ENCODE data around the gene DNAH1. TPM values are rescaled to one million over a fixed set of nuclear protein-coding genes. Genes with fewer than 3 reads are reported as not detected.

DNAH1 gene
- total and polyA plus RNA-seq, 2 experiments from 2014 or later, result 0.81 to 4.0 TPM

DNA sequence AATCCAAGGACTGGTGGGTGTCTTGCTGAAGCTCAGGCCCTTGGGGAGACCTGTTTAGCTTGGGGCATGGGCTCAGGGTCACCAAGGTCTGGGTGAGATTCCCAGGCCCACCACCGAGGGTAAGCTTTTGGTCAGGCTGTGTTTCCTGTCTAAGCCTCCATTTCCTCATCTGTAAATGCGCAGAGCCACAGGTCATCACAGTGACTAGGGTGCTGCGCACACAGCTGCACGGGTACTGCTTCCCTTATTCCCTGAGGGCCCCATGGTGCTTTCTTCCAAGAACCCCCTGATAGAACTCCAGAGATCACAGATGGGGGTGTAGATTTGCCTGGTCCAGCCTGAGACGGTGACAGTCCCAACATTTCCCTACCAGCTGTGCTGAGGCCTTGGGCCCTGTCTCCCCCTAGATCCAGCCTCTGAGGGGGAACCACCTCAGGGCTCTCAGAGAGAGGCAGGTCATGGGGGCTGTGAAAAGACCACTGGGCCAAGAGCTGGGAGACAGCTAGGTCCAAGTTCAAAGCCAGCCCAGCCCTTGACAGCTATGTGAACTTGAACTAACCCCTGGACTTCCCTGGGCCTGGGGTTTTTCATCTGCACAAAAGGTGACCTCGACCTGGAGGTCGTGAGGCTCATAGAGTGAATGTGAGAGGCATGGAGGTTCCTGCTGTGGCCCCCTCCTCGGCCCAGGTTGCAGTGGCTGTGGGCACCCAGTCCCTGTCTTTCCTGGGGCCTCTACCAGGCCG lies 68.1 kb downstream of the DNAH1 start:
- Histone ChIP-seq H4K20me1 (ENCODE audit: insufficient read depth) (no peaks in the 10 kb centered on the region), H3K79me2 (ENCODE audit: insufficient read depth) (no peaks in the 10 kb centered on the region), H3K27me3 (replicated peaks; ENCODE audit: insufficient read depth) (no peaks in the 10 kb centered on the region), H3K9me3 (ENCODE audit: low read depth) (no peaks in the 10 kb centered on the region), H3F3A (ENCODE audit: insufficient read depth) (no peaks in the 10 kb centered on the region), H3K9me2 (ENCODE audit: insufficient read depth) (no peaks in the 10 kb centered on the region), H3K4me1 (ENCODE audit: insufficient read depth) (no peaks in the 10 kb centered on the region), H2AFZ (no peak overlapping the region), H3K9ac (no peak overlapping the region), H3K36me3 (ENCODE audit: low read depth) (no peaks in the 10 kb centered on the region), H3K4me2 (ENCODE audit: unreplicated experiment) (no peak overlapping the region), H3K27ac (no peak overlapping the region), H3K4me3 (no peak overlapping the region)
- WGBS, 2 experiments (ENCODE audit: low coverage in 1 of 2, low lambda C conversion rate in 2 of 2, missing lambda C conversion rate in 2 of 2), result 70 to 79% methylated on average over 9 of the region's 9 CpGs
- no peak for TF ChIP-seq EZH2phosphoT487 (IDR thresholded peaks at IDR 0.05; ENCODE audit: insufficient read depth, low read depth)
- TF ChIP-seq EZH2 (IDR thresholded peaks at IDR 0.05; ENCODE audit: insufficient read depth, poor library complexity, severe bottlenecking), result no peak
- DNase-seq, result no peak
- in situ Hi-C loops (cut with MboI), result no loop called here

DNA sequence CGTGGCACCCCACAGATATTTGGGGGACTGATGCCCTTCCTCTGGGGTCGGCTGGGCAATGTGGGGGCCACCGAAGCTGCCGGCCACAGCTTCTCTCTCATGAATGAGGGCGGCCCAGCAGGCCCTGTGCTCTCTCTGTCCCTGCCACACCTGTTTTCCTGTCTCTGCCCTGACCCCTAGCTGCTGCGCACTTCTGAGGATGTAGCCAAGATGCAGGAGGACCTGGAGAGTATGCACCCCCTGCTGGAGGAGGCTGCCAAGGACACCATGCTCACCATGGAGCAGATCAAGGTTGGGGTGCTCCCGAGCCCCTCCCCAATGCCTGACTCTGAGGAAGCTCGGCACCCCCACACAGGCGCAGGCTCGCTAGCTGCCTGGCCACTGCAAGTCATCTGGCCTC lies 69.0 kb downstream of the DNAH1 start:
- H3K27ac ChIP-seq, result no peak overlapping the region
- DNase-seq, result peak; percentile 40
- H3K79me2 ChIP-seq (ENCODE audit: insufficient read depth), result no peaks in the 10 kb centered on the region
- H3K27me3 ChIP-seq (replicated peaks; ENCODE audit: insufficient read depth), result no peaks in the 10 kb centered on the region
- H3K4me1 ChIP-seq (ENCODE audit: insufficient read depth), result no peaks in the 10 kb centered on the region
- H3K36me3 ChIP-seq (ENCODE audit: low read depth), result no peaks in the 10 kb centered on the region
- no peak overlapping the region for H2AFZ ChIP-seq
- H3K4me3 ChIP-seq, result no peak overlapping the region
- H3K9me2 ChIP-seq (ENCODE audit: insufficient read depth), result no peaks in the 10 kb centered on the region
- H3K9ac ChIP-seq, result no peak overlapping the region
- H3K9me3 ChIP-seq (ENCODE audit: low read depth), result no peaks in the 10 kb centered on the region
- H3F3A ChIP-seq (ENCODE audit: insufficient read depth), result no peaks in the 10 kb centered on the region
- no peak overlapping the region for H3K4me2 ChIP-seq (ENCODE audit: unreplicated experiment)
- in situ Hi-C loops (cut with MboI), result no loop called here
- no peaks in the 10 kb centered on the region for H4K20me1 ChIP-seq (ENCODE audit: insufficient read depth)
- 68 to 74% methylated on average over 10 of the region's 10 CpGs for WGBS, 2 experiments (ENCODE audit: low coverage in 1 of 2, low lambda C conversion rate in 2 of 2, missing lambda C conversion rate in 2 of 2)
- TF ChIP-seq EZH2phosphoT487 (IDR thresholded peaks at IDR 0.05; ENCODE audit: insufficient read depth, low read depth) (no peak), EZH2 (IDR thresholded peaks at IDR 0.05; ENCODE audit: insufficient read depth, poor library complexity, severe bottlenecking) (no peak)

- DNase-seq, result no peak
These were observed 71.4 kb downstream of the DNAH1 start for GRCh38 chr3:52387481-52387880.

GRCh38 chr3:52388348-52388821 lies 72.3 kb downstream of the DNAH1 start:
- no peak overlapping the region for H3K27ac ChIP-seq
- H3K4me1 ChIP-seq (ENCODE audit: insufficient read depth), result no peaks in the 10 kb centered on the region
- H3F3A ChIP-seq (ENCODE audit: insufficient read depth), result no peaks in the 10 kb centered on the region
- no peak overlapping the region for H3K9ac ChIP-seq
- no peaks in the 10 kb centered on the region for H3K27me3 ChIP-seq (replicated peaks; ENCODE audit: insufficient read depth)
- H3K79me2 ChIP-seq (ENCODE audit: insufficient read depth), result no peaks in the 10 kb centered on the region
- no peaks in the 10 kb centered on the region for H3K9me3 ChIP-seq (ENCODE audit: low read depth)
- DNase-seq, result no peak
- H3K4me2 ChIP-seq (ENCODE audit: unreplicated experiment), result no peak overlapping the region
- no peaks in the 10 kb centered on the region for H4K20me1 ChIP-seq (ENCODE audit: insufficient read depth)
- no peaks in the 10 kb centered on the region for H3K9me2 ChIP-seq (ENCODE audit: insufficient read depth)
- in situ Hi-C loops (cut with MboI), result no loop called here
- no peak overlapping the region for H3K4me3 ChIP-seq
- no peak for TF ChIP-seq EZH2phosphoT487 (IDR thresholded peaks at IDR 0.05; ENCODE audit: insufficient read depth, low read depth)
- no peak for TF ChIP-seq EZH2 (IDR thresholded peaks at IDR 0.05; ENCODE audit: insufficient read depth, poor library complexity, severe bottlenecking)
- 76 to 77% methylated on average over 13 to 18 of the region's 18 CpGs for WGBS, 2 experiments (ENCODE audit: low coverage in 1 of 2, low lambda C conversion rate in 2 of 2, missing lambda C conversion rate in 2 of 2)
- no peaks in the 10 kb centered on the region for H3K36me3 ChIP-seq (ENCODE audit: low read depth)
- no peak overlapping the region for H2AFZ ChIP-seq

More at GRCh38 chr3:52387481-52387880, 71.4 kb downstream of the DNAH1 start:
- no peak overlapping the region for H3K9ac ChIP-seq
- H3K9me2 ChIP-seq (ENCODE audit: insufficient read depth), result no peaks in the 10 kb centered on the region
- no peak overlapping the region for H3K4me3 ChIP-seq
- H3K36me3 ChIP-seq (ENCODE audit: low read depth), result no peaks in the 10 kb centered on the region
- no peaks in the 10 kb centered on the region for H3K79me2 ChIP-seq (ENCODE audit: insufficient read depth)
- in situ Hi-C loops (cut with MboI), result no loop called here
- 80 to 88% methylated on average over 2 of the region's 2 CpGs for WGBS, 2 experiments (ENCODE audit: low coverage in 1 of 2, low lambda C conversion rate in 2 of 2, missing lambda C conversion rate in 2 of 2)
- H3K4me2 ChIP-seq (ENCODE audit: unreplicated experiment), result no peak overlapping the region
- H3K27ac ChIP-seq, result no peak overlapping the region
- H3K9me3 ChIP-seq (ENCODE audit: low read depth), result no peaks in the 10 kb centered on the region
- H3F3A ChIP-seq (ENCODE audit: insufficient read depth), result no peaks in the 10 kb centered on the region
- TF ChIP-seq EZH2phosphoT487 (IDR thresholded peaks at IDR 0.05; ENCODE audit: insufficient read depth, low read depth), result no peak
- no peak for TF ChIP-seq EZH2 (IDR thresholded peaks at IDR 0.05; ENCODE audit: insufficient read depth, poor library complexity, severe bottlenecking)
- no peaks in the 10 kb centered on the region for H4K20me1 ChIP-seq (ENCODE audit: insufficient read depth)
- H3K27me3 ChIP-seq (replicated peaks; ENCODE audit: insufficient read depth), result no peaks in the 10 kb centered on the region
- no peaks in the 10 kb centered on the region for H3K4me1 ChIP-seq (ENCODE audit: insufficient read depth)
- H2AFZ ChIP-seq, result no peak overlapping the region
